Stimulated activated CD8-positive, alpha-beta memory T cell treated with anti-CD3 and anti-CD28 coated beads, Interleukin-4, amount 100 ng/mL, for 1 hour (primary cell): ENCODE results near the gene S1PR3.

ENCODE experiments used
- DNase-seq, 2 donors: peaks; one replicate each; pipeline ENCODE4 v3.0.0-alpha.2; 2020; ENCODE audit warnings: low read depth in 2 of 2, low spot score in 1 of 2

The S1PR3 gene

DNA sequence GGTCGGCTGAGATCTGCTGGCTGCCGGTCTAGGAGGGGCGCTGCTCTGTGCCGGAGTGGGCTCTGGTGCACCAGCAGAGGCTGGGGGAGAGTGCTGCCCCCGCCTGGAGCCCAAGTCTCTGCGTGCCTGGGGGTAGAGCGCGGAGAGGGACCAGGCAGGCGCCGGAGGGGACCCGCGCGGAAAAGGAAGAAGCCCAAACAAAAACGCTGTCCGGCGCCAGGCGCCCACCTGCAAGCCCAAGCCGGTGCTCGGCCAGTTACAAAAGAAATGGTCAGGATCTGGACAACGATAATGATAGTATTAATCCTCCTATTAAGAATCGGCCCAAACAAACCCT is 571 bp upstream of the S1PR3 start:
- no peak for DNase-seq

DNA sequence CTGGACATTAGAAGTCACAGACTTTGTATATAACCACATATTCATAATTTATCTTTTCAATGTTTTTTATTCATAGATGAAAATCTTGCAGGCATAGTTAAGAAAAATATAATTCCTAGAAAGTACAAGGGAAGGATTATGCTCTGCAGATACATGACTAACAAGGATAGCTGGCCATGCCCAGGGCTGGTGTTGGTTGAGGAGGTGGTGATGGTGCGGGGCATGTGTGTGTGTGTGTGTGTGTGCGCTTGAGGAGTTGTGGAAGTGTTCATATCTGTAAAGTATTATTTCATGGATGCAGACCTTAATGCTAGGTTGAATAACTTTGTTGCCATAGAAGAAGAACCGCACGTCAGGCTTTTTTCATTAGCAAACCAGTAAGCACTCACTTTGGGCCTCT is 1.3 kb downstream of the S1PR3 start:
- DNase-seq: no peak

DNA sequence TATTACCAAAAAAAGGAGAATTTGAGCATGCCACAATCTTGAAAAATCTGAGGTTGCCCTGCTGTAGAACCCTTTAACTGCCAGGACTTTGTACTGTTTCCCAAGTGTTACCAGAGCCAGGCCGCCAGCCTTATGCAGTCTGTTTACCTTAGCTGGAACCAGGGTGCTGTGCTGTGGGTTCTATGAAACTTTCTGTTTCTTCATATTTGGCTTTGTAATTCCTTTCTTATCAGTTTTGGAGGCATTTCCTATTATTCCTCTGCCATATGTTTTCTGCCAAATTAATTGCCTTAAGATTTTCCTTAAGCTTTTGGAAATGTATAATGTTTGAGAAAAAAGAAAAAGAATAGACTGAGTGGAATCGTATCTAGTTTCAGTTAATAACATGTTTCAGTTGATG is 2.1 kb downstream of the S1PR3 start:
- DNase-seq: no peak

DNA sequence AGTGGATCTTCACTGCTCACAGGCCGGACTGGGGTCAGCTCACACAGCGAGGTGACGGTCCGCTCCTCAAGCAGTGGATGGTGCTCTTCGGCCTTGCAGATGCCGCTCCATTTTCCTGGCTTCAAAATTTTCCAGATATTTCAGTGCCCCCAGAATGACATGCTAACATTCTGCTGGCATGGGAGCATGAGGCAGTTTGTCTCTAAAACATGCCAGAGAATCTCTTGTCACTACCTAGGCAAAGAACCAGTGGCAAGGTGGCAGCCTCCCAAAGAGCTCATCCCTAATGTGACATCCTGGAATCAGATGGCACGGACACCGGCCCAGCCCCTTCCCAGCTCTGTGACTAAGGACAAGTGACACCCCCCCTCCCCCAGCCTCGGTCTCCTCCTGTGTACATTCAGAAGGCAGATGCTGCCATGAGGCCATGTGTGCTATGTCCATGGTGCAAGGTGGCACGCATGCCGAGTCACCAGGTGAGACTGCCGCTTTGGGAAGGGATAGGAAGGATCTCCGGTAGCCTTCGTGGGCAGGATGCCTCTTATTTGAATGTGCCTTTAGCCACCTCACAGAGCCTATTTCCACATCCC is 2.7 kb downstream of the S1PR3 start:
- DNase-seq: no peak

DNA sequence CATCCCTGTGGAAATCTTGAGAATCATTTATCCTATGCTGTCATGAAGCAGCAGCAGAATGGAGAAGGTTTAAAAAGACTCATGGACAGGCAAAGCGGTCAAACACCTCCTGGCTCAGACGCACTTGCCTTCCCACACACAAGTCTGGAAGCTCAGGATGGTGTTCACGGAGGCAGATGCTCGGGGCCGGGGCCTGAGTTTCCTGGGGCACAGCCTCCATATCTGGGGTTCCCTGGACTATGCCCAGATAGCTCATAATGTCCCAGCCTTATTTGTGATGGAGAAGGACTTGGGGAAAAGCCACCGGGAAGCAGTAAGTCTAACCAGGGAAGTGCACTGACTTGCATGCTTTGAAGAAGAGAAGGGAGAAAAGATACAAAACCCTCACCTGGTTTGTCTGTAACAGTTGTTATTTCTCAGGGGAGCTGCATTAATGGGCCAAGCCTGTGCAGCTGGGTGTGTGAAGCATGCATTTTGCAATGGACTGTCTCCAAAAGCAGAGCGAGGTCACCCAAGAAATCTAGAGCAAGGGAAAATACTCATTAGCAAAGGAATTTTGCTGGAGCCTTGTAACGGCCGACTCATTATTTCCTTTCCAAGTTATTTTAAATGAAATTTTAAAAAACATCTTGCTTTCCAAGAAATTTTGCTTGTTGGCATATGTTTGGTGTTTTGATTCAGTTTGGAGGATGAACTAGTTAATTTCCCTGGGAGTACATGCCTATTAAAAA is 3.4 kb downstream of the S1PR3 start:
- no peak for DNase-seq

DNA sequence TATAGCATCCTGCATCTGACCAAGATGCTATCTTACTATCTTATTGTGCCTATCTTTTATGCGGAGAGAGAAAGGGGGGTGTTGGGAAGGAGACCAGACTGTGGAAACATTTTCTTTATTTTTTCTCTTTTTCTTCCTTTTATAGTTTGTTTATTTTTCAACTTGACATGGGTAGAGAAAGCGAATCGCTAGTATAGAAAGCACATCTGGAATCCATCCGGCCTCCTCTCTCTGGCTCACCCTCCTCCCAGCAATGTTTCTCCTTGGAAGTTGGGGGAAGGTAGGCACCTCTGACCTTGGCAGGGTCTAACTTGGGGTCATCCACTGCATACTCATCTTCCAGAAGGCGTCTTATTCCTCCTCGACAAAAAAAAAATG is 3.9 kb downstream of the S1PR3 start:
- DNase-seq: no peak

DNA sequence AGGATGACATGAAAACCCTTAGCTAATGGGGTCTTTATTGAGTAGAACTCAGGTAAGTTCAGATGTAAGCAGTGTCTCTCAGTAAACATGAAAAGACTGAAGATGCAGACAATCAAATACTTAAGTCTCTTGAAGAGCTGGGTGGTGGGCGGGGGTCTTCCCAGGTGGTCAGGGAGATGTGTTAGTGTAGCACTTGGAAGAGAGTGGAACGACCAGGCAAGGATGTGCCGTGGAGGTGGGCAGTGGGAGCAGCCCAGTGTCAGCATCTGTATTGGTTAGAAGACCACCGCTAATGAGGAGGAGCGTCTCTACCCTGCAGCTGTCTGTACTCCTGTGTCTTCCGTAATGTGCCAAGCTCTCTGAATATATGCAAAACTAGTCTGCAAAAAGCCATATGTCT is 4.4 kb downstream of the S1PR3 start:
- DNase-seq: no peak

DNA sequence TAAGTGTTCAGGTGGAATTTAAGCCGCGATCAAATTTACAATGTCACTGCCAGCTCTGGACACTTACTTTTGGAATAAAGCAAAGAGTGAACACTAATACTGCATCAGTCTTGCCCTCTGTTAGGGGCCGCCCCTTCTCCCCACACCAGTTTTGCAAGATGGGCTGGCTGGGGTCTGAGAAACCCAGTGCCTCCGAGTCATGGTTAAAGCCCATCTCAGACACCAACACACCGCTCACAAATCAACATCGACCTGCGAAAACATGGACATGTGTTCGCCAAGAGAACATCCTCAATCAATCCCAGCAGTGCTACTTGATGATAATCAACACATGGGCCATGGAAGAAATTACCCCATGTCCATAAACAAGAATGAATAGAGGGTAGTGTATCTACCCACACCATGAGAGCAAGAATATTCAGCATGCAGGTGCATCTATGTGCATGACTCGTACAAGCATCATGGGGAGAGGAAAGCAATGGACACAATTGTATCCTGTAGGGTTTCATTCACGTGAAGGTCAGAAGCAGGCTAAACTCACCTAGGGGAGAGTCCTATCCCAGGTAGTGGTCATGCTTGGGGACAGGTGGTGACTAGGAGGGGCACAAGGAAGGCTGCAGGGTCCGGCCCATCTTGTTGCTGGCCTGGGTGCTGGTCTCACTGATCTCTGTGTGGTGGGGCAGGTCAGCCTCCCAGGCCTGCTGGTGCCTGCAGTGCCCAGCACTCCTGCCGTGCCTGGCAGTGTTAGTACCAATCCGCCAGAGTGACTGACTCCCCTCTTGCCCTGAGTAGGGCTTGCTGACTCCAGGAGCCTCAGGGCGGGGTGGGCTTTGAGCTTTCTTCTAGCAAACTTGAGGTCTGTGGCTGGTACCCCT is 5.0 kb downstream of the S1PR3 start:
- no peak for DNase-seq

DNA sequence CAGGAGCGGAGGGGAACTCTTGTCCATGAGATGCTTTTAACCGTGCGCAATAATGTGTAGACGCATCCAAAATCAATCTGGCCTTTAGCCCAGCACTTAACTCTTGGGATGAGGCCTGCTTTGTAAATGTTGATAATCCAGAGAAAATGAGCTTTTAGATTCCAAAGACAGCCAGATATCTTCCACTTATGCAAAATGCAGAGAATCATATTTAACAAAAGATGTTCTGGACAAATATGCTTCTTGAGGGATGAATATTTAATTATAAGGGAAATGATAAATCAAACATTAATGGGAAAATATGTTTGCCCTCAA is 5.6 kb downstream of the S1PR3 start:
- no peak for DNase-seq

DNA sequence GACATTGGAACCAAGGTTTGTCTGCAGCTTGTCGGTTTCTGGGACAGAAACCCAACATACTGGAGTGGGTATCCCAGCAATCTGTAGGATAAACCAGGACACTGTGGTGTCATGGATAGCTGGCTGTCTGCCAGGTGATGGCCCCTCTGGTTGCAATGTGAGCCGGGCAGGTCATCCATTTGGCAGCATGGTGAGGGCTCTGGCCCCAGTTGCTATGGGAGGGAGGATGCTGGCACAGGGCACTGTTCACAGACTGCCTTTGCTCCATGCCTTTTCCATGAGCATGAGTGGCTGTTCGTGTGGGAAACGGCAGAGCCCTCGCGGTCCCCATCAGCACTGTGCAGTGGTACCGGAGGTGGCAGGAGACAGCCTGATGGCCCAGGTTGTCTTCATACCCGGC is 6.4 kb downstream of the S1PR3 start:
- DNase-seq: no peak

DNA sequence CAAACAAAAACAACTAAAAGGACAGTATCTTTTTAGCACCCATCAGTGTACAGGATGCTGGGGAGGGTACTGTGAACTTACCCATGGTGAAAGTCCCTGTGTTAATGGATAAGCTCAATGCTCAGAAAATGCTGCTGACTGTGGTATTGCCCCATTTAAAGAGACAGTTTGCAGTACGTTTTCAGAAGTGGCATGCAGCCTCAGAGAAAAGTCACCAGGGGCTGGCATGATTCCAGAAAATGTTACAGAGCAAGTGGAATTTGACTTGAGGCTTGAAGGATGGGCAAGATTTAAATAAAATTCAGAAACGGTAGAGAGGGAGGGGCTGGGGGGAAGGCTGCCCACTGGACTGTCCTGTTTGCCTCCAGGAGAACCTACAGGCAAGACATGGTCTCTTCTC is 7.2 kb downstream of the S1PR3 start:
- DNase-seq: no peak

DNA sequence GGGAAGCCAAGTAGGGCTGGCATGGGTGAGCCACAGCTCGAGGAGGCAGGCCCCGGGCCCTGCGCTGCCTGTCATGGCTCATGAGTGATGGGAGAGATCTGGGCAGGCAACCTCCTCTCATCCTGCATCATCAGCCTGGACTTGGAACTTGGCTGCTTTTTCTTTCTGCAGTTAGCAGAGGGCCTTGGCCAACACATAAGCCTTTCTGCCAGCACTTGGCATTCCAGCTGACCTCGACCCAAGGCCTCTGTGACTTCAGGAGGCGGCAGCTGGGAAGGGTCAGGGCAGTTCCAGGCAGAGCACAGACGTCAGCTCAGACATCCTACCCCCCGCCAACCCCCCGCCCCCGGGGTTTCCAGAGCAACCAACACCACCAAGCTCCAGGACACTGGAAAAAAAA is 7.6 kb downstream of the S1PR3 start:
- DNase-seq: no peak

DNA sequence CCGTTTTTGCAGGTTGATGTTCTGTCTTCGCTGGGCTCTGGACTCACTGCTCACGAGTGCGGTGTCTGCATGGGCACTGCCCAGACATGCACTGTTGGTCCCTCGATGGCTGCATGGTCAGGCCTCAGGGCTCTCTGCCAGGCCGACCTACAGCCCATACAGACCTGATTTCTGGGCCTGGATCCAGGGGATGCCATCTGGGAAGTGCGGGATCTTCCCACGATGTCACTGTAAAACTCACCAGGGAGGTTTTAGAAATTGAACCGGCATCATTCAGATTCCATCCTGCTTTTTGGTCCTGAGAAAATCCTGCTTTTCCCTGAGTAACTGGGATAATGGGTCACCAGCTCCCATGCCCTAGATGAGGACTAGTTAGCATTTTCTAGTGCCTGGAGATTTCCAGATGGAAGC is 9.1 kb downstream of the S1PR3 start:
- DNase-seq: no peak

DNA sequence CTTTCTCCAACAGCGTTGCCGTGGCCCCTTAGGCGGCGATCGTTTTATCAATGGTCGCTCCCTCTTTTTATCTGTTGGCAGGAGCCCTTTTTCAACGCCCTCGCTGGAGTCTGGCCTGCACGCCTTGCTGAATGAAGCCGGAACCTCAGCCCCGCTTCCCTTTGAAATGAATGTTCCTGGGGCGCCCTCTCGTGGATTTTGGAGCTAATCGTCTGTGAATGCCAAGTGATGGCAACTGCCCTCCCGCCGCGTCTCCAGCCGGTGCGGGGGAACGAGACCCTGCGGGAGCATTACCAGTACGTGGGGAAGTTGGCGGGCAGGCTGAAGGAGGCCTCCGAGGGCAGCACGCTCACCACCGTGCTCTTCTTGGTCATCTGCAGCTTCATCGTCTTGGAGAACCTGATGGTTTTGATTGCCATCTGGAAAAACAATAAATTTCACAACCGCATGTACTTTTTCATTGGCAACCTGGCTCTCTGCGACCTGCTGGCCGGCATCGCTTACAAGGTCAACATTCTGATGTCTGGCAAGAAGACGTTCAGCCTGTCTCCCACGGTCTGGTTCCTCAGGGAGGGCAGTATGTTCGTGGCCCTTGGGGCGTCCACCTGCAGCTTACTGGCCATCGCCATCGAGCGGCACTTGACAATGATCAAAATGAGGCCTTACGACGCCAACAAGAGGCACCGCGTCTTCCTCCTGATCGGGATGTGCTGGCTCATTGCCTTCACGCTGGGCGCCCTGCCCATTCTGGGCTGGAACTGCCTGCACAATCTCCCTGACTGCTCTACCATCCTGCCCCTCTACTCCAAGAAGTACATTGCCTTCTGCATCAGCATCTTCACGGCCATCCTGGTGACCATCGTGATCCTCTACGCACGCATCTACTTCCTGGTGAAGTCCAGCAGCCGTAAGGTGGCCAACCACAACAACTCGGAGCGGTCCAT is 10.0 kb downstream of the S1PR3 start:
- DNase-seq: peak; percentile 36 to 50

DNA sequence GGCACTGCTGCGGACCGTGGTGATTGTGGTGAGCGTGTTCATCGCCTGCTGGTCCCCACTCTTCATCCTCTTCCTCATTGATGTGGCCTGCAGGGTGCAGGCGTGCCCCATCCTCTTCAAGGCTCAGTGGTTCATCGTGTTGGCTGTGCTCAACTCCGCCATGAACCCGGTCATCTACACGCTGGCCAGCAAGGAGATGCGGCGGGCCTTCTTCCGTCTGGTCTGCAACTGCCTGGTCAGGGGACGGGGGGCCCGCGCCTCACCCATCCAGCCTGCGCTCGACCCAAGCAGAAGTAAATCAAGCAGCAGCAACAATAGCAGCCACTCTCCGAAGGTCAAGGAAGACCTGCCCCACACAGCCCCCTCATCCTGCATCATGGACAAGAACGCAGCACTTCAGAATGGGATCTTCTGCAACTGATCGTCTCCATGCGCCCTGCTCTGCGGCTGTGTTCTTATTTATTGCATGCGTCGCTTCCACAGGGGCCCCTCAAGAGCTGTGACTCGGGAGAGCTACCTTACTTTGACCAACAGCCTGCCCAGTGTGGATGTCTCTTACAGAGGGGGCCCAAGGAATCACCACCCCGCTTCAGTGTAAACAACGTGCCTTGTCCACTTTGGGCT is 10.8 kb downstream of the S1PR3 start:
- no peak for DNase-seq

DNA sequence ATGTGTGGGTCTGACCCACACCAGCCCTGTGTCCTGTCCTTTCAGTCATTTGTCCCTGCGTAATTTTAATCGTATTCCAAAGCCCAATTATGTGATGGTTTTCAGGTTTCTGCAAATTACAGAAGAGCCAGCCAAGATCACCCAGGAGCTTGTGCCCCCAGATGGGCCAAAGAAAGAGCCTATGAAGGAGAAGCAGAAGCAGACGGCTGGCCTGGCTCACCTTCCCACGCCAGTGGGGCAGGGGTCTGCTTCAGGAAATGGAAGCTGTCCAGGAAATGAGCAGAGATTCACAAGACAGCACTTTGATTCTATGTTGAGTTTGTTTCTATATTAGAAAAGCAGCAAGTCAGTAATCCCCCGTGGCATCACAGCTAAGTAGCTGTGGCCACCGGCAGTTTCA is 11.7 kb downstream of the S1PR3 start:
- no peak for DNase-seq

DNA sequence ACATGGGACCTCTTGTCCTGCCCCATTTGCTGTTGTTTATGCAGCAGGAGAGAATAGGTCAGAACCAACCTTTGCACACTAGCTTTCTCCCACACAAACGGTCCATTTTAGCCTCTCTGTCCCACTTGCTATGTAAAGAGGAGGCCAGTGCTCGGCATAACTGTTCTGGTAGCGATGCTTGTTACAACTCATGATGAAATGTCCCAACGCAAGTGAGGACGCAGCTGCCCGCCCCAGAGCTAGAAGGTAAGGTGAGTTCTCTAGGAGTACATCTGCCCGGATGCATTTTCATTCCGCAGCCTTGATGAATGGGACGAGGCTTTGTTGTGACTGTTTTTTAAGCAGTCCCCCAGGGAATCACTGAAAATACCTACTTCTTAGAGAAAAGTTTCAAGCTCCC is 14.1 kb downstream of the S1PR3 start:
- DNase-seq: no peak

DNA sequence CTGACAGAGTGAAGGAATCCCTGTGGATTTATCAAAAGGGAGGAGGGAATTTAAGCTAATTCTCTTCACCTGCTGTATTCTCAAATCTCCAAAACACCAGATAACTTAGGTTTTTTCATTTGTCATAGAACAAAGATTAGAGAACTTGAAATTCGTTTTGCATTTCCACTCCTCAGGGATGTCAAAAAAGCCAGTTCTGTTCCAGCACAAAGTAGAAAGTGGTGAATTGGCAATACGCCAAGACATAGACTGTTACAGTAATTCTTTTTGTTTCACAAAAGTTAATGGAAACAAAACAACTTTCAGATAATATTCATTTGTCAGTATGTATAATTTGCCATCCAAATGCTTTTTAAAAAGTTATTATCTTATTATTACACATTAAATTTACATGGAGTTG is 15.0 kb downstream of the S1PR3 start:
- DNase-seq: no peak

DNA sequence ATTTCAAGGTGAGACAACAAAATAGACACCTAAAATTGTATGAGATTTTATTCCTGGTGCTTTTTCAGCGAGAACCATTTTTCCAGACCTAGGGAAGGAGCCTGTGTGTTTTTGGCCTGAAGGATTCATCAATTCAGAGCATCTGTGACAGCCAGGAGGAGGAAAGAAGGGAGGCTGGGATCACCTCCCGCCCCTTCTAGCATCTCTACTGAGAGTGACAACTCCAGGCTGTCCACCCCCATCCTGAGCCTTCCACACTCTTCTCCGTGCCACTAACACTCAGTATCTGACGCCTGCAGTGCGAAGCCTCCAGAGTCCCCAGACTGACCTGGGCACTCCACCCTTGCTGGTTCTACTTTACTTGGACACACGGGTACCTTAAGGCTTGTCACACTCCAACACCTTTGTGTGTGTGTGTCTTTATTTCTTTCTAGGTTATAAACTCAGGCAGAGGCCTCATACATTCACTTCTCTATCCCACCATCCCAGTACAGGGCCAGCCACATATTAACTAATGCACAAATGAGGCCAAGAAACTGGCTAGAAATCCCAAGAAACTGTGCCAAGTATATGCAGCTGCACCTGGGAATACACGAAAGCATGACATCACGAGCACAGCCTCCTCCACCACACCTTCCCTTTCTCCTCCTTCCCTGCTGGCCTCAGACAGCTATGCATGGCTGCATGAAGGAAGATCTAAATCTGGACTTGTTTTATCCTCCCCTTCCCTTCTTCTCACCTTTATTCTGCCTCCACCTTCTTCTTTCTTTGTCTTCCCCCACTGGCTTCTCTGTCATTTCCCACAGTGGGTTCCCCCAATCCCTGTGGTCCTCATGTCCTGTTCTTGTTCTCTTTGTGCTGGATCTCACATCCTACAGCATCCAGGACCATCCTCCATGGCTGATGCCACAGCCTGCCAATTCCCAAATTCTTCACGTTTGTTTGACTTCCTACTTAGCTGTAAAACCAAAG is 16.0 kb downstream of the S1PR3 start:
- no peak for DNase-seq
